IMR-90 (cell line): Measurements from ENCODE around the gene KCNK6. TPM values are rescaled to one million over a fixed set of nuclear protein-coding genes. Genes with fewer than 3 reads are reported as not detected.

Source experiments
- ATAC-seq: fragments of 200-7000 bp; cut with Tn5 transposase; 2 replicates; pipeline ENCODE4 v1.9.1; 2020; ENCODE audit warnings: low read depth, mild to moderate bottlenecking, moderate library complexity
- BruUV-seq: library from RNA; stranded (reverse); fragments of 400-500 nt; replicated peaks from 2 replicates; lab custom pipeline; 2021; lab: Mats Ljungman, UMichigan
- CTCF ChIA-PET: fragments of 300-600 bp; formaldehyde crosslinking; extraction: SDS; loops from one replicate; lab custom pipeline; 2021; ENCODE audit warnings: antibody characterized with exemption; lab: Yijun Ruan, JAX
- POLR2A ChIA-PET: fragments of 300-600 bp; sonication (Branson Sonifier 250); formaldehyde crosslinking; loops from one replicate; lab custom pipeline; 2022; ENCODE audit warnings: antibody characterized with exemption; ENCODE audit not compliant: unreplicated experiment; lab: Charles Lee
- DNase-seq: peaks from one replicate; pipeline ENCODE4 v3.0.0; 2013
- H2AFZ ChIP-seq: replicated peaks from 2 replicates; pipeline ENCODE3; 2013; ENCODE audit warnings: low read length, mild to moderate bottlenecking; ENCODE audit not compliant: poor library complexity
- H2AK5ac ChIP-seq: 2 replicates; pipeline ENCODE4 v1.6.1; 2013; ENCODE audit warnings: low read depth, low read length, inconsistent platforms
- H2AK9ac ChIP-seq: replicated peaks from 2 replicates; pipeline ENCODE3; 2013; ENCODE audit warnings: mild to moderate bottlenecking, low read depth, low read length, moderate library complexity; ENCODE audit not compliant: poor library complexity
- H2BK120ac ChIP-seq: 2 replicates; pipeline ENCODE4 v1.6.1; 2013; ENCODE audit warnings: low read depth, low read length, inconsistent platforms
- H2BK15ac ChIP-seq: 3 replicates; pipeline ENCODE4 v1.6.1; 2013; ENCODE audit warnings: low read depth, low read length, inconsistent platforms
- H2BK20ac ChIP-seq: 2 replicates; pipeline ENCODE4 v1.6.1; 2013; ENCODE audit warnings: low read depth, mild to moderate bottlenecking, inconsistent platforms, low read length, moderate library complexity
- H2BK5ac ChIP-seq: 2 replicates; pipeline ENCODE4 v1.6.1; 2013; ENCODE audit warnings: mild to moderate bottlenecking, low read depth, low read length, inconsistent platforms; ENCODE audit not compliant: poor library complexity, severe bottlenecking
- H3K14ac ChIP-seq: replicated peaks from 2 replicates; pipeline ENCODE4 v1.6.1; 2013; ENCODE audit warnings: low read depth, low read length, inconsistent platforms
- H3K18ac ChIP-seq: 2 replicates; pipeline ENCODE4 v1.6.1; 2013; ENCODE audit warnings: low read depth, low read length, control low read depth
- H3K23ac ChIP-seq: 2 replicates; pipeline ENCODE4 v1.6.1; 2013; ENCODE audit warnings: low read depth, low read length, inconsistent platforms
- H3K27ac ChIP-seq: 2 replicates; pipeline ENCODE4 v1.5.1; 2013; ENCODE audit warnings: mild to moderate bottlenecking, control low read depth, low read length; ENCODE audit not compliant: insufficient read depth
- H3K27me3 ChIP-seq: 2 replicates; pipeline ENCODE4 v1.6.1; 2013; ENCODE audit warnings: low read length; ENCODE audit not compliant: control insufficient read depth, insufficient read depth
- H3K36me3 ChIP-seq: 2 replicates; pipeline ENCODE4 v1.6.1; 2013; ENCODE audit warnings: low read length, mixed read lengths; ENCODE audit not compliant: control insufficient read depth, insufficient read depth
- H3K4ac ChIP-seq: 2 replicates; pipeline ENCODE4 v1.6.1; 2013; ENCODE audit warnings: low read depth, low read length, inconsistent platforms
- H3K4me1 ChIP-seq: 2 replicates; pipeline ENCODE4 v1.6.1; 2013; ENCODE audit warnings: low read length, mixed read lengths; ENCODE audit not compliant: control insufficient read depth, insufficient read depth
- H3K4me2 ChIP-seq: 2 replicates; pipeline ENCODE4 v1.6.1; 2013; ENCODE audit warnings: low read depth, mild to moderate bottlenecking, control low read depth, low read length, moderate library complexity
- H3K4me3 ChIP-seq: 2 replicates; pipeline ENCODE4 v1.5.1; 2013; ENCODE audit warnings: low read depth, mild to moderate bottlenecking, control low read depth, low read length, moderate library complexity; ENCODE audit not compliant: insufficient read depth
- H3K56ac ChIP-seq: 2 replicates; pipeline ENCODE4 v1.6.1; 2013; ENCODE audit warnings: low read length, inconsistent platforms; ENCODE audit not compliant: insufficient read depth; ENCODE audit errors: extremely low read depth
- H3K79me1 ChIP-seq, 2 experiments: 2 replicates each; pipeline ENCODE4 v1.6.1; 2013; ENCODE audit warnings: low read length in 2 of 2, inconsistent platforms in 1 of 2, low read depth in 1 of 2
- H3K9ac ChIP-seq: 2 replicates; pipeline ENCODE4 v1.6.1; 2013; ENCODE audit warnings: low read depth, low read length, control low read depth
- H3K9me1 ChIP-seq: 2 replicates; pipeline ENCODE4 v1.6.1; 2013; ENCODE audit warnings: low read length, inconsistent platforms; ENCODE audit not compliant: insufficient read depth
- H3K9me3 ChIP-seq: 2 replicates; pipeline ENCODE4 v1.6.1; 2013; ENCODE audit warnings: low read length; ENCODE audit not compliant: control insufficient read depth, insufficient read depth
- H4K20me1 ChIP-seq: 2 replicates; pipeline ENCODE4 v1.6.1; 2013; ENCODE audit warnings: low read length, inconsistent platforms; ENCODE audit not compliant: insufficient read depth
- H4K5ac ChIP-seq: 2 replicates; pipeline ENCODE4 v1.6.1; 2013; ENCODE audit warnings: mild to moderate bottlenecking, low read depth, low read length, control low read depth
- H4K8ac ChIP-seq, 2 experiments: 2 replicates each; pipeline ENCODE4 v1.6.1; 2013; ENCODE audit warnings: low read depth in 2 of 2, low read length in 2 of 2, control low read depth in 1 of 2, inconsistent platforms in 1 of 2
- H4K91ac ChIP-seq: 2 replicates; pipeline ENCODE4 v1.6.1; 2013; ENCODE audit warnings: low read depth, low read length, inconsistent platforms; ENCODE audit not compliant: insufficient read depth
- BHLHE40 ChIP-seq: fragments of 150-350 bp; IDR thresholded peaks from 2 replicates; pipeline ENCODE4 v1.6.1; 2016; ENCODE audit warnings: mild to moderate bottlenecking, low read depth, low read length
- CEBPB ChIP-seq: IDR thresholded peaks from 2 replicates; pipeline ENCODE4 v1.6.1; 2012; ENCODE audit warnings: low read depth, low read length, improper control_type of control experiment
- CHD1 ChIP-seq: IDR thresholded peaks from 2 replicates; pipeline ENCODE4 v1.6.1; 2012; ENCODE audit warnings: low read depth, low read length, improper control_type of control experiment
- CTCF ChIP-seq: conservative IDR thresholded peaks from 2 replicates; pipeline ENCODE4 v1.5.1; 2012; ENCODE audit warnings: mild to moderate bottlenecking, low read depth, low read length, improper control_type of control experiment
- FOS ChIP-seq: fragments of 150-350 bp; IDR thresholded peaks from 2 replicates; pipeline ENCODE4 v1.6.1; 2016; ENCODE audit warnings: low read depth, low read length
- MAFK ChIP-seq: IDR thresholded peaks from 2 replicates; pipeline ENCODE4 v1.6.1; 2012; ENCODE audit warnings: low read depth, low read length, improper control_type of control experiment
- MAZ ChIP-seq: IDR thresholded peaks from 2 replicates; pipeline ENCODE4 v1.6.1; 2012; ENCODE audit warnings: low read depth, mild to moderate bottlenecking, low read length, improper control_type of control experiment, moderate library complexity, borderline replicate concordance
- MXI1 ChIP-seq: IDR thresholded peaks from 2 replicates; pipeline ENCODE4 v1.6.1; 2012; ENCODE audit warnings: low read depth, mild to moderate bottlenecking, low read length, moderate library complexity, borderline replicate concordance
- NFE2L2 ChIP-seq: fragments of 150-350 bp; IDR thresholded peaks from 2 replicates; pipeline ENCODE4 v1.6.1; 2016; ENCODE audit warnings: low read depth, mild to moderate bottlenecking, low read length
- POLR2A ChIP-seq: IDR thresholded peaks from 2 replicates; pipeline ENCODE4 v1.6.1; 2012; ENCODE audit warnings: mild to moderate bottlenecking, low read depth, low read length
- RAD21 ChIP-seq: IDR thresholded peaks from 2 replicates; pipeline ENCODE4 v1.6.1; 2012; ENCODE audit warnings: low read length, improper control_type of control experiment
- RCOR1 ChIP-seq: IDR thresholded peaks from 2 replicates; pipeline ENCODE4 v1.6.1; 2012; ENCODE audit warnings: mild to moderate bottlenecking, low read length, improper control_type of control experiment; ENCODE audit not compliant: insufficient replicate concordance
- RFX5 ChIP-seq: IDR thresholded peaks from 2 replicates; pipeline ENCODE4 v1.8.0; 2012; ENCODE audit warnings: low read depth, mild to moderate bottlenecking, low read length, moderate library complexity
- SMC3 ChIP-seq: fragments of 150-350 bp; IDR thresholded peaks from 2 replicates; pipeline ENCODE4 v1.6.1; 2016; ENCODE audit warnings: low read depth, mild to moderate bottlenecking, antibody characterized with exemption, low read length, moderate library complexity
- WGBS, 2 experiments: methylation state at CpG; one replicate each; pipeline versions ENCODE4 v1.1.5 to v1.1.7; 2013; ENCODE audit warnings: missing lambda C conversion rate in 2 of 2; ENCODE audit not compliant: insufficient read length in 1 of 2; ENCODE audit errors: extremely low coverage in 2 of 2; 5-methylcytosine and 5-hydroxymethylcytosine counted together
- dilution Hi-C: fragments of 300-500 bp; cut with HindIII; formaldehyde crosslinking; loops from one replicate; pipeline ENCODE4 v1.14.3; 2018; ENCODE audit warnings: low sequenced_read_pairs; ENCODE audit not compliant: unreplicated experiment
- in situ Hi-C: fragments of 300-500 bp; cut with MboI; formaldehyde crosslinking; loops from 3 replicates; pipeline ENCODE4 v1.14.3; 2019; ENCODE audit warnings: low sequenced_read_pairs, inconsistent platforms, mixed read lengths
- intact Hi-C: fragments of 100-400 bp; cut with micrococcal nuclease; formaldehyde crosslinking; loops from 2 replicates; pipeline ENCODE4 v1.10.0; 2022
- polyA plus RNA-seq, 3 experiments: library from polyadenylated mRNA; depleted of rRNA; stranded (reverse); fragments of >200 nt; gene quantifications; 2 replicates each; pipeline ENCODE4 v1.2.3, GENCODE V29; 2012; ENCODE audit warnings: low replicate concordance in 1 of 3
- total RNA-seq: library from RNA; depleted of rRNA; stranded (reverse); fragments of >200 nt; gene quantifications from 2 replicates; pipeline ENCODE4 v1.2.3, GENCODE V29; 2012
- TF ChIP-seq, protein P1 (sequence below): fragments of 150-350 bp; IDR thresholded peaks from 2 replicates; pipeline ENCODE4 v1.6.1; 2017; ENCODE audit warnings: mild to moderate bottlenecking, antibody characterized with exemption, low read length, low read depth
- TF ChIP-seq, protein P2 (sequence below): fragments of 150-350 bp; IDR thresholded peaks from 2 replicates; pipeline ENCODE4 v1.6.1; 2016; ENCODE audit warnings: low read depth, mild to moderate bottlenecking, low read length, moderate library complexity, borderline replicate concordance

The KCNK6 gene
- total and polyA plus RNA-seq, 2 of the 4 experiments (the other 2 are of a cell fraction), result 2.7 to 4.5 TPM

DNA sequence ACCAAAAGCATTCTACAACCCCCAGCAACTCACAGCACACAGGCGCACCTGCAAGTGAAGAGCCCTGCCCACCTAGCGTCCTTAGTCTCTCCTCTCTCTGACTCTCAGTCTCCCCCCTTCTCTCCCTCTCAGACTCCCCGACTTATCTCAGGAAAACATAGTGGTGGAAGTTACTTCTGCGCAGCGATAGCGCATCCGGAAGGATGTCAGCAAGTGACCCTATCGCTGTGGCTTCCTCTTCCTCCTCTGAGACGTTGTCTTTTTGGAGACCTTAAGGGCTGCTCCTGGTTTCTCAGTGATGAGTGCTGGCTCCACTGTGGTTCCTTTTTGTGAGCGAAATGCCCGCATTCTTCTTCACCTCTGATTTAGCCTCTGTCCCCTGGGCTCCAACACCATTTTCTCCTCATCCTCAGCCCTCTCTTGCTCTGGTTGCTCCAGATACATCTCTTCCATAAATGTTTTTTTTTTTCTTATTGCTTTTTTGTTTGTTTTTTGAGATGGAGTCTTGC is 2.5 kb upstream of the KCNK6 start:
- H3K27ac ChIP-seq, result no peak overlapping the region
- no TSS peak for BruUV-seq
- no peak overlapping the region for H2BK20ac ChIP-seq
- H3K36me3 ChIP-seq, result no peaks in the 10 kb centered on the region
- peaks cover 6 to 28% of the 10 kb centered on the region in 2 experiments for H3K79me1 ChIP-seq
- no peak overlapping the region for H4K5ac ChIP-seq
- peak overlapping the region; percentile 4; the same call in 1 of the 2 replicates for H2AK5ac ChIP-seq
- no peaks in the 10 kb centered on the region for H4K20me1 ChIP-seq
- H2BK120ac ChIP-seq, result no peak overlapping the region
- H3K4me1 ChIP-seq, result peaks cover 6% of the 10 kb centered on the region
- 0 out of 2 replicates have a peak, but pooled peaks cover 5% of the 10 kb centered on the region for H3K9me1 ChIP-seq
- POLR2A ChIA-PET, result no interaction called here
- H3K27me3 ChIP-seq, result no peaks in the 10 kb centered on the region; the same call in 1 of the 2 replicates
- H3K4ac ChIP-seq, result no peak overlapping the region
- H2BK15ac ChIP-seq, result no peak overlapping the region
- no peaks in the 10 kb centered on the region for H3K9me3 ChIP-seq
- H4K91ac ChIP-seq, result 0 out of 2 replicates have a peak overlapping the region, but pooled peaks have one; percentile 20
- WGBS, 2 experiments, result 93% methylated on average over 5 of the region's 11 CpGs; no CpG with 5 or more reads in 1 of the 2 experiments
- no peak overlapping the region for H2BK5ac ChIP-seq
- no peak overlapping the region for H3K56ac ChIP-seq
- no peak overlapping the region for H3K23ac ChIP-seq
- peak overlapping the region; percentile 59 for H2AK9ac ChIP-seq
- ATAC-seq, result no peak
- intact Hi-C loops, result no loop called here
- H3K4me2 ChIP-seq, result no peak overlapping the region
- TF ChIP-seq RAD21, result no peak
- TF ChIP-seq BHLHE40, result no peak
- no peak for TF ChIP-seq SMC3
- TF ChIP-seq POLR2A, result no peak
- no peak for TF ChIP-seq MAFK
- TF ChIP-seq RCOR1, result no peak
- no peak for TF ChIP-seq CEBPB
- TF ChIP-seq MAZ, result no peak
- TF ChIP-seq MXI1, result no peak
- TF ChIP-seq FOS, result no peak
- TF ChIP-seq NFE2L2, result no peak
- TF ChIP-seq, protein P1, sequence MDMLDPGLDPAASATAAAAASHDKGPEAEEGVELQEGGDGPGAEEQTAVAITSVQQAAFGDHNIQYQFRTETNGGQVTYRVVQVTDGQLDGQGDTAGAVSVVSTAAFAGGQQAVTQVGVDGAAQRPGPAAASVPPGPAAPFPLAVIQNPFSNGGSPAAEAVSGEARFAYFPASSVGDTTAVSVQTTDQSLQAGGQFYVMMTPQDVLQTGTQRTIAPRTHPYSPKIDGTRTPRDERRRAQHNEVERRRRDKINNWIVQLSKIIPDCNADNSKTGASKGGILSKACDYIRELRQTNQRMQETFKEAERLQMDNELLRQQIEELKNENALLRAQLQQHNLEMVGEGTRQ, result no peak
- TF ChIP-seq RFX5, result no peak
- TF ChIP-seq CHD1, result no peak
- TF ChIP-seq, protein P2, sequence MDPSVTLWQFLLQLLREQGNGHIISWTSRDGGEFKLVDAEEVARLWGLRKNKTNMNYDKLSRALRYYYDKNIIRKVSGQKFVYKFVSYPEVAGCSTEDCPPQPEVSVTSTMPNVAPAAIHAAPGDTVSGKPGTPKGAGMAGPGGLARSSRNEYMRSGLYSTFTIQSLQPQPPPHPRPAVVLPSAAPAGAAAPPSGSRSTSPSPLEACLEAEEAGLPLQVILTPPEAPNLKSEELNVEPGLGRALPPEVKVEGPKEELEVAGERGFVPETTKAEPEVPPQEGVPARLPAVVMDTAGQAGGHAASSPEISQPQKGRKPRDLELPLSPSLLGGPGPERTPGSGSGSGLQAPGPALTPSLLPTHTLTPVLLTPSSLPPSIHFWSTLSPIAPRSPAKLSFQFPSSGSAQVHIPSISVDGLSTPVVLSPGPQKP, result no peak
- TF ChIP-seq CTCF, result no peak
- no peak for DNase-seq
- no peak overlapping the region for H3K4me3 ChIP-seq
- no peak overlapping the region for H3K18ac ChIP-seq
- peak overlapping the region; percentile 37 for H2AFZ ChIP-seq
- dilution Hi-C loops, result no loop called here
- H3K14ac ChIP-seq, result no peak overlapping the region
- no peak overlapping the region; a peak in 1 of 4 replicates for H4K8ac ChIP-seq
- in situ Hi-C loops, result no loop called here
- no peak overlapping the region for H3K9ac ChIP-seq
- CTCF ChIA-PET, result no interaction called here
